ENCODE measurements around the gene PPP1R1C. TPM values are rescaled to one million over a fixed set of nuclear protein-coding genes. Genes with fewer than 3 reads are reported as not detected.

PPP1R1C gene
- total RNA-seq, 4 donors from 2014 or later = 0.11 TPM; not detected in 3

GRCh38 chr2:182006595-182007341, 21.1 kb downstream of the PPP1R1C start:
- Histone ChIP-seq H3K27ac (replicated peaks in 1 of 4) (no peak overlapping the region), H3K27me3 (no peaks in the 10 kb centered on the region), H3K36me3 (no peaks in the 10 kb centered on the region), H3K4me1 (no peaks in the 10 kb centered on the region), H3K9me3 (no peaks in the 10 kb centered on the region), H3K4me3 (no peak overlapping the region)
- TF ChIP-seq POLR2A (IDR thresholded peaks at IDR 0.05; ENCODE audit: low read depth) (no peak), POLR2AphosphoS5 (IDR thresholded peaks at IDR 0.05) (no peak), EP300 (IDR thresholded peaks at IDR 0.05) (no peak)
- TF ChIP-seq, protein P1, sequence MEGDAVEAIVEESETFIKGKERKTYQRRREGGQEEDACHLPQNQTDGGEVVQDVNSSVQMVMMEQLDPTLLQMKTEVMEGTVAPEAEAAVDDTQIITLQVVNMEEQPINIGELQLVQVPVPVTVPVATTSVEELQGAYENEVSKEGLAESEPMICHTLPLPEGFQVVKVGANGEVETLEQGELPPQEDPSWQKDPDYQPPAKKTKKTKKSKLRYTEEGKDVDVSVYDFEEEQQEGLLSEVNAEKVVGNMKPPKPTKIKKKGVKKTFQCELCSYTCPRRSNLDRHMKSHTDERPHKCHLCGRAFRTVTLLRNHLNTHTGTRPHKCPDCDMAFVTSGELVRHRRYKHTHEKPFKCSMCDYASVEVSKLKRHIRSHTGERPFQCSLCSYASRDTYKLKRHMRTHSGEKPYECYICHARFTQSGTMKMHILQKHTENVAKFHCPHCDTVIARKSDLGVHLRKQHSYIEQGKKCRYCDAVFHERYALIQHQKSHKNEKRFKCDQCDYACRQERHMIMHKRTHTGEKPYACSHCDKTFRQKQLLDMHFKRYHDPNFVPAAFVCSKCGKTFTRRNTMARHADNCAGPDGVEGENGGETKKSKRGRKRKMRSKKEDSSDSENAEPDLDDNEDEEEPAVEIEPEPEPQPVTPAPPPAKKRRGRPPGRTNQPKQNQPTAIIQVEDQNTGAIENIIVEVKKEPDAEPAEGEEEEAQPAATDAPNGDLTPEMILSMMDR (IDR thresholded peaks at IDR 0.05) = no peak
- intact Hi-C loops (cut with DNase I) = no loop called here
- 92% methylated on average over 4 of the region's 4 CpGs for WGBS
- DNase-seq (ENCODE audit: extremely low spot score) = no peak

GRCh38 chr2:182014284-182014683, 28.6 kb downstream of the PPP1R1C start:
- no peaks in the 10 kb centered on the region for H3K9me3 ChIP-seq
- TF ChIP-seq EP300 (IDR thresholded peaks at IDR 0.05) (no peak), POLR2A (IDR thresholded peaks at IDR 0.05; ENCODE audit: low read depth) (no peak), POLR2AphosphoS5 (IDR thresholded peaks at IDR 0.05) (no peak)
- TF ChIP-seq, protein P1 (IDR thresholded peaks at IDR 0.05) = no peak

DNA sequence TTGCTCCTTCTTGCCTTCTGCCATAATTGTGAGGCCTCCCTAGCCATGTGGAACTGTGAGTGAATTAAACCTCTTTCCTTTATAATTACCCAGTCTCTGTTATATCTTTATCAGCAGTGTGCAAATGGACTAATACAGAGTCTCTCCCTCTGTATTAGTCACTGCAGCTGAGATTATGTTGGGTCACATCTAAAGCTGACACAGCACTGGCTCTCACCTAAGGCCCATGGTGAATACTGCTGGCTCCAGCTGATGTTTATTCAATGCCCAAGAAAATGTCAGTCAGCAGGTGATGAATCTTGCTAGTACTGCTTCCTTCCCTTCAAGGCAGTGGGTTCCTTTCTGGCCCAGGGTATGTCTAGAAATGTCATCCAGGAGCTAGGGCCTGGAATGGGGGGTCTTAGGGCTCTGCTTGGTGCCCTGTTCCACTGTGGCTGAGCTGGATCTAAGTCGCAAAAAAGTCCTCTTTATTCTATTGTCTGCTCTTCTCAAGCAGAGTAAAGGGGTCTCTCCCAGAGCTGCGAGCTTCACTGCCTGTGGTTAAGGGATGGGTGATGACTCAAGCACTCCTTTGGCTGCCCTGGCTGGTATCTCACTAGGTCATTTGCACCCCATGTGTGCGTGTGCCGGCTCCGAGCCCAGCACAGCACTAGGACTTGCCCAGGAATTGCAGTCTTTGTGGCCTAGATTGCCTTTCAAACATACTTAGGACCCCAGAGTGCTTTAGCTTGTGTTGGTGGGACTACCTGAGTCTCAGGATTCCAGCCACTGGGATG, 29.9 kb downstream of the PPP1R1C start:
- whole genome bisulfite sequencing = 93% methylated on average over 2 of the region's 5 CpGs
- Histone ChIP-seq H3K9me3 (no peaks in the 10 kb centered on the region), H3K4me3 (no peak overlapping the region), H3K27me3 (no peaks in the 10 kb centered on the region), H3K27ac (replicated peaks in 1 of 4) (no peak overlapping the region), H3K36me3 (no peaks in the 10 kb centered on the region), H3K4me1 (peaks cover 0 to 32% (median 23%) of the 10 kb centered on the region in 4 donors)
- DNase-seq (ENCODE audit: extremely low spot score) = no peak
- TF ChIP-seq POLR2A (IDR thresholded peaks at IDR 0.05; ENCODE audit: low read depth) (no peak), POLR2AphosphoS5 (IDR thresholded peaks at IDR 0.05) (no peak), EP300 (IDR thresholded peaks at IDR 0.05) (no peak)
- TF ChIP-seq, protein P1 (IDR thresholded peaks at IDR 0.05) = no peak
- intact Hi-C loops (cut with DNase I) = no loop called here

More at GRCh38 chr2:182014284-182014683, 28.6 kb downstream of the PPP1R1C start:
- DNase-seq (ENCODE audit: extremely low spot score) = no peak
- Histone ChIP-seq H3K36me3 (no peaks in the 10 kb centered on the region), H3K27ac (replicated peaks in 1 of 4) (no peak overlapping the region), H3K4me3 (no peak overlapping the region), H3K4me1 (peaks cover 0 to 32% (median 19%) of the 10 kb centered on the region in 4 donors), H3K27me3 (no peaks in the 10 kb centered on the region)
- WGBS = 100% methylated on average over 2 of the region's 5 CpGs
- intact Hi-C loops (cut with DNase I) = no loop called here

- no peak for DNase-seq (ENCODE audit: extremely low spot score)
- Histone ChIP-seq H3K9me3 (peaks cover 0 to 8% (median 5%) of the 10 kb centered on the region in 4 donors), H3K27me3 (no peaks in the 10 kb centered on the region), H3K4me1 (peaks cover 0 to 32% (median 25%) of the 10 kb centered on the region in 4 donors), H3K4me3 (no peak overlapping the region), H3K36me3 (no peaks in the 10 kb centered on the region), H3K27ac (replicated peaks in 1 of 4) (no peak overlapping the region)
- no peak for TF ChIP-seq POLR2AphosphoS5 (IDR thresholded peaks at IDR 0.05)
- intact Hi-C loops (cut with DNase I) = no loop called here
- WGBS = 50% methylated on average over 1 of the region's 1 CpG
These were observed 32.6 kb downstream of the PPP1R1C start for GRCh38 chr2:182018218-182018617.

DNA sequence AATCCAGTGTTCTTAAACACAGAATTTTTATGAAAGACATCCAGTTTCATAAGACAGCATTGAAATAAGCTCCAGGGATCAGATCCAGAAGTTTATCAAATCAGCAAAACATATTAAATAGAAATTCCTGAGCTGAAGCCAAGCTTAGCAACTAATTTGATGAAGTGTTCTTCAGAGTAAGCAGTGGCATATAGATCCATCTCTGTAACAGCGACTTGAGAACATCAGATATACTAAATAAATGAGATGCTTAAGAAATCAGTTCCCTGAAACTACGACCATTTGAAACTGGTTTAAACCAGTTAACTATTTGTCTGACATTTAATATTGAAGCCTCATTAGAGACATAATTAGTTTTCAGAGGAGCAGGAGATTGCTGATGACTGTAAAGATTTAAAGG, 34.1 kb downstream of the PPP1R1C start:
- peaks cover 0 to 15% (median 12%) of the 10 kb centered on the region in 4 donors for H3K9me3 ChIP-seq
- TF ChIP-seq POLR2A (IDR thresholded peaks at IDR 0.05; ENCODE audit: low read depth) = no peak
- no peak for TF ChIP-seq POLR2AphosphoS5 (IDR thresholded peaks at IDR 0.05)
- TF ChIP-seq, protein P1 (IDR thresholded peaks at IDR 0.05) = no peak
- TF ChIP-seq EP300 (IDR thresholded peaks at IDR 0.05) = no peak
- peaks cover 0 to 32% (median 25%) of the 10 kb centered on the region in 4 donors for H3K4me1 ChIP-seq
- H3K27me3 ChIP-seq = no peaks in the 10 kb centered on the region
- H3K4me3 ChIP-seq = no peak overlapping the region
- WGBS = 43% methylated on average over 2 of the region's 2 CpGs
- no peak overlapping the region for H3K27ac ChIP-seq (replicated peaks in 1 of 4)
- no peak for DNase-seq (ENCODE audit: extremely low spot score)
- no peaks in the 10 kb centered on the region for H3K36me3 ChIP-seq
- intact Hi-C loops (cut with DNase I) = no loop called here

Data from esophagus muscularis mucosa (tissue), 4 donors.